ENCODE results near the gene RYK. TPM values are rescaled to one million over a fixed set of nuclear protein-coding genes. Genes with fewer than 3 reads are reported as not detected.

RYK gene
- total RNA-seq (2022; extraction: Qiagen RNA extraction; ENCODE audit: low read depth) = 28.1 to 34.2 TPM (median 29.3 TPM) in 5 replicates

GRCh38 chr3:134250717-134251220 lies at the start of gene RYK:
TSS of gene RYK (minus strand) at chr3:134250859. CDS start at chr3:134250654, 205 bp downstream.

Other genes with a start within 250 kb of the RYK start
- 0.02 to 0.07 TPM in 2 of 5 replicates, not detected in the others for gene SLCO2A1, start 220.9 kb downstream of the RYK start, total RNA-seq (2022; extraction: Qiagen RNA extraction; ENCODE audit: low read depth)
- 37.3 to 44.8 TPM (median 41.5 TPM) in 5 replicates for gene AMOTL2, start 123.6 kb upstream of the RYK start, total RNA-seq (2022; extraction: Qiagen RNA extraction; ENCODE audit: low read depth)
- 44.1 to 53.3 TPM (median 45.8 TPM) in 5 replicates for gene ANAPC13, start 235.1 kb upstream of the RYK start, total RNA-seq (2022; extraction: Qiagen RNA extraction; ENCODE audit: low read depth)
- gene CEP63, start 235.2 kb upstream of the RYK start, total RNA-seq (2022; extraction: Qiagen RNA extraction; ENCODE audit: low read depth) = 11.4 to 21.1 TPM (median 14.6 TPM) in 5 replicates